ENCODE measurements around the gene ANTXR1. TPM values are rescaled to one million over a fixed set of nuclear protein-coding genes. Genes with fewer than 3 reads are reported as not detected.

The ANTXR1 gene
- total RNA-seq, 6 donors from 2014 or later: 11.5 to 76.4 (median 31.4) TPM

Small RNA genes lying within 50 kb of the gene (small RNA-seq; reads per million reads assigned to genes)
- 0 to 0.43 (median 0.12) reads per million in 4 donors for gene MIR3126
- 0 reads per million in 4 donors for gene RNA5SP96
- 0 reads per million in 4 donors for gene RNU6-1216P

Other genes with a start within 250 kb of the ANTXR1 start
- not detected for gene BMP10, start 141.8 kb upstream of the ANTXR1 start, total RNA-seq
- gene GKN2, start 60.3 kb upstream of the ANTXR1 start, total RNA-seq: 100 to 1,000 TPM in 1 of 6 donors, 10 to 100 TPM in 5; 10.5 to 195 (median 60.7) TPM
- gene GKN1, start 38.5 kb upstream of the ANTXR1 start, total RNA-seq: not detected